ENCODE results near the gene CDV3. TPM values are rescaled to one million over a fixed set of nuclear protein-coding genes. Genes with fewer than 3 reads are reported as not detected.
"Not testable (repeated sequence)": the region's sequence is repeated elsewhere in the genome, so short reads cannot be mapped to it uniquely, and the experiment has no call there.

The CDV3 gene, protein sequence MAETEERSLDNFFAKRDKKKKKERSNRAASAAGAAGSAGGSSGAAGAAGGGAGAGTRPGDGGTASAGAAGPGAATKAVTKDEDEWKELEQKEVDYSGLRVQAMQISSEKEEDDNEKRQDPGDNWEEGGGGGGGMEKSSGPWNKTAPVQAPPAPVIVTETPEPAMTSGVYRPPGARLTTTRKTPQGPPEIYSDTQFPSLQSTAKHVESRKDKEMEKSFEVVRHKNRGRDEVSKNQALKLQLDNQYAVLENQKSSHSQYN
- total RNA-seq, result 10 to 100 TPM; 46.8 to 84.9 (median 78.8) TPM

DNA sequence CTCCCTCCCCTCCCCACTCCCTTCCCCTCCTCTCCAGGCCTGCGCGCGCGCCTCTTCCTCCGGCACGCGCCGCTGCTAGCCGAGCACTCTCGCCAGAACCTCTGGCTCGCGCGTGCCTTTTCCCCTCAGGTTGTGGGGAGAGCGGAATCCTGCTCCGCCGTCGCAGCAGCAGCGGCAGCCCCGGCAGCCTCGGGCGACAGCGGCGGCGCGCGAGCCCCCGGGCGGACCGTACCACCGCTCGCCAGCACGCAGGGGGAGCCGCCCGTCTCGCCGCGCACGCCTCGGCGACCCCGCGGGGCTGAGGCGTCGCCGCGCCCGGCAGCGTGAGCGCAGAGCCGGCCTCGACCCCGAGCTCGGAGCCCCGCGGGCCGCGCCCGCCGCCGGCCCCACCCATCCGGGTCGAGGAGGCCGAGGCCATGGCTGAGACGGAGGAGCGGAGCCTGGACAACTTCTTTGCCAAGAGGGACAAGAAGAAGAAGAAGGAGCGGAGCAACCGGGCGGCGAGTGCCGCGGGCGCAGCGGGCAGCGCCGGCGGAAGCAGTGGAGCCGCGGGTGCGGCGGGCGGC is at the start of gene CDV3:
Gene CDV3, plus strand, starts transcription at position 58 of the 566 bp plus-strand sequence. Its CDS starts 359 bp downstream, at position 417.
- DNase-seq, result no peak
- H3K36me3 ChIP-seq, result peaks cover 0 to 12% (median 3%) of the 10 kb centered on the region in 4 donors
- no peaks in the 10 kb centered on the region for H3K9me3 ChIP-seq
- H3K4me1 ChIP-seq, result peaks cover 12 to 55% (median 34%) of the 10 kb centered on the region in 4 donors
- WGBS, 2 donors (ENCODE audit: low coverage in 1 of 2), result 1% methylated on average over 79 of the region's 81 CpGs; no CpG with 5 or more reads in 1 of the 2 donors
- intact Hi-C loops (cut with DNase I; ENCODE audit: low total_unique reads) (no loop called here), in situ Hi-C loops (cut with MboI; ENCODE audit: low pct_ligation_motif_present in 1 of 4, low pct_unique_long_range_greater_than_20kb in 1 of 4, low sequenced_read_pairs in 3 of 4) (loop anchor here in 1 of 4 donors (10.0 kb wide), 1 partner anchor 109 kb away; no protein-coding TSS in a partner anchor)
- TF ChIP-seq, protein P1, sequence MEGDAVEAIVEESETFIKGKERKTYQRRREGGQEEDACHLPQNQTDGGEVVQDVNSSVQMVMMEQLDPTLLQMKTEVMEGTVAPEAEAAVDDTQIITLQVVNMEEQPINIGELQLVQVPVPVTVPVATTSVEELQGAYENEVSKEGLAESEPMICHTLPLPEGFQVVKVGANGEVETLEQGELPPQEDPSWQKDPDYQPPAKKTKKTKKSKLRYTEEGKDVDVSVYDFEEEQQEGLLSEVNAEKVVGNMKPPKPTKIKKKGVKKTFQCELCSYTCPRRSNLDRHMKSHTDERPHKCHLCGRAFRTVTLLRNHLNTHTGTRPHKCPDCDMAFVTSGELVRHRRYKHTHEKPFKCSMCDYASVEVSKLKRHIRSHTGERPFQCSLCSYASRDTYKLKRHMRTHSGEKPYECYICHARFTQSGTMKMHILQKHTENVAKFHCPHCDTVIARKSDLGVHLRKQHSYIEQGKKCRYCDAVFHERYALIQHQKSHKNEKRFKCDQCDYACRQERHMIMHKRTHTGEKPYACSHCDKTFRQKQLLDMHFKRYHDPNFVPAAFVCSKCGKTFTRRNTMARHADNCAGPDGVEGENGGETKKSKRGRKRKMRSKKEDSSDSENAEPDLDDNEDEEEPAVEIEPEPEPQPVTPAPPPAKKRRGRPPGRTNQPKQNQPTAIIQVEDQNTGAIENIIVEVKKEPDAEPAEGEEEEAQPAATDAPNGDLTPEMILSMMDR (IDR thresholded peaks at IDR 0.05), result no peak
- TF ChIP-seq EP300 (IDR thresholded peaks at IDR 0.05; ENCODE audit: low read depth) (no peak), POLR2AphosphoS5 (IDR thresholded peaks at IDR 0.05) (peak; percentile 86 to 98 (median 96)), POLR2A (IDR thresholded peaks at IDR 0.05) (peak; percentile 79)
- peak within 1 kb of the TSS; percentile 84 to 94 (median 92) for H3K4me3 ChIP-seq
- peak within 1 kb of the TSS; percentile 96 to 100 (median 99) for H3K27ac ChIP-seq
- H3K27me3 ChIP-seq, result no peaks in the 10 kb centered on the region

DNA sequence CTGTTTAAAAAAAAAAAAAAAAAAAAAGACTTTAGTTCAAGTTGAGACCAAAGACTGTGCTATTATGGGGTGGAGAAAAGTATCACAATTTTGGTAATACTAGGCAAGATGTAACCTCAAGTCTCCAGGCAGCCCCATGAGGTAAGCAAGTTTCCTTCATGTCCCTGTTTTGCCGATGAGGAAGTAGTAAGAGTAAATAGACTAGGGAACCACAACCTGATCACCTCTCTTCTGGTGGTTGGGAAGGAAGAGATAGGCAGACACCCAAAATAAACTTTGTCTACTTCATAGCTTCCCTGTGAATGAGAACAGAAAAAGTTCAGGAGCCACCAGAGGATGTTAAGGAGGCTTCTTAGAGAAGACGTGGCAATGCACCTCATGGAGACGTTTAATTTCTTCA is 49.7 kb upstream of the CDV3 start:
- in situ Hi-C loops (cut with MboI; ENCODE audit: low pct_ligation_motif_present in 1 of 4, low pct_unique_long_range_greater_than_20kb in 1 of 4, low sequenced_read_pairs in 3 of 4); intact Hi-C loops (cut with DNase I; ENCODE audit: low total_unique reads); H3K9me3 ChIP-seq; H3K27me3 ChIP-seq; H3K36me3 ChIP-seq; H3K27ac ChIP-seq; DNase-seq; H3K4me3 ChIP-seq: not testable (repeated sequence)
- H3K4me1 ChIP-seq, result peaks cover 0 to 15% (median 11%) of the 10 kb centered on the region in 4 donors
- WGBS, 2 donors (ENCODE audit: low coverage in 1 of 2), result 47 to 63% methylated on average over 3 of the region's 3 CpGs

DNA sequence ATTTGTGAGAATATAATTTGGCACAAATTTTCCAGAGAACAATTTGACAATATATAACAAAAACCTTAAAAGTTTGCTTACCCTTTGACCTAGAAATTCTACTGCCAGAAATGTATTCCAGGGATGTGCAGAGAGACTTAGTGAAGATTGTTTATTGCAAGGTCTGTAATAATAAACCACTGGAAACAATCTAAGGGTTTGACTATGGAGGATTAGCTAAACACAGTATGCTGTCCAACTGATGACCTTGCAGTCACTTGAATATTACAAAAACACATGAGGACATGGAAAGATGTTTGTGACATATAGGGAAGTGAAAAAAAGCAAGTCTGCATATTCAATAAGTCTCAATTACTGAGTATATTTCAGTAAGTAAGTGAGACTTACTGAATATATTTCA is 48.1 kb upstream of the CDV3 start:
- H3K27ac ChIP-seq, result no peak overlapping the region
- no peak overlapping the region for H3K4me3 ChIP-seq
- intact Hi-C loops (cut with DNase I; ENCODE audit: low total_unique reads) (no loop called here), in situ Hi-C loops (cut with MboI; ENCODE audit: low pct_ligation_motif_present in 1 of 4, low pct_unique_long_range_greater_than_20kb in 1 of 4, low sequenced_read_pairs in 3 of 4) (no loop called here)
- no peaks in the 10 kb centered on the region for H3K36me3 ChIP-seq
- peaks cover 0 to 15% (median 11%) of the 10 kb centered on the region in 4 donors for H3K4me1 ChIP-seq
- no peaks in the 10 kb centered on the region for H3K27me3 ChIP-seq
- no peaks in the 10 kb centered on the region for H3K9me3 ChIP-seq
- TF ChIP-seq POLR2A (IDR thresholded peaks at IDR 0.05), result no peak
- no peak for DNase-seq

DNA sequence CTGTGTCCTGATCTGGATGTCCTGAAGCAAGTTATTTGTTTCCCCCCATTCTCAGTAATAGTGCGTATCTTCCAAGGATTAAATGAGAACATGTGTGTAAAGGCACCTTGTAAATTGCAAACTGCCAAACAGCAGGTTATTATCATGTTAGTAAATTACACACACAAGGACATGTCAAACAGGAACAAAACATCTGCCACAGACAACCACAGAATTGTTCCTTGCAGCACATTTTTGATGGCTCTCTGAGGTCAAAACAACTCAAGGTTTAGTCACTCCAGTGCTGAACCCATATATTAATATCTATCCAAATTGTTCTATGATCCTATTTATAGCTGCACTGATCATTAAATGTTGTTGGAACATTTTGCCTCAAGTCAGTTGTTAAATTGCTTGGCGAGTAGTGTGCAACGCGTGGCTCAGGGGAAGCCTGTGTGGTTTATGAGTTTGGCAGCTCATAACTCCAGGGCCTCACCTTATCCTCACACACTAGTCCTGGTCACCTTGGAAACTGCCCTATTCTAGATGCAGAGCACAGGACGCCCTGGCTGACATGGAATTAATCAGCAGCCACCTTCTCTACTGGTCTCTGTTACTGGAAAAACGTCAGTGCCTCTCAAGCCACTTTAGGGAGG is 46.3 kb upstream of the CDV3 start:
- H3K27ac ChIP-seq, result peak overlapping the region in 2 of 4 donors; percentile 3 to 43
- H3K36me3 ChIP-seq, result no peaks in the 10 kb centered on the region
- DNase-seq, result peak; percentile 45
- WGBS, 2 donors (ENCODE audit: low coverage in 1 of 2), result 20 to 26% methylated on average over 1 to 6 of the region's 6 CpGs
- in situ Hi-C loops (cut with MboI; ENCODE audit: low pct_ligation_motif_present in 1 of 4, low pct_unique_long_range_greater_than_20kb in 1 of 4, low sequenced_read_pairs in 3 of 4) (no loop called here), intact Hi-C loops (cut with DNase I; ENCODE audit: low total_unique reads) (no loop called here)
- no peak overlapping the region for H3K4me3 ChIP-seq
- H3K27me3 ChIP-seq, result no peaks in the 10 kb centered on the region
- TF ChIP-seq EP300 (IDR thresholded peaks at IDR 0.05; ENCODE audit: low read depth), result no peak
- TF ChIP-seq, protein P1 (IDR thresholded peaks at IDR 0.05), result no peak
- TF ChIP-seq POLR2AphosphoS5 (IDR thresholded peaks at IDR 0.05), result no peak
- peaks cover 0 to 15% (median 11%) of the 10 kb centered on the region in 4 donors for H3K4me1 ChIP-seq
- H3K9me3 ChIP-seq, result no peaks in the 10 kb centered on the region

DNA sequence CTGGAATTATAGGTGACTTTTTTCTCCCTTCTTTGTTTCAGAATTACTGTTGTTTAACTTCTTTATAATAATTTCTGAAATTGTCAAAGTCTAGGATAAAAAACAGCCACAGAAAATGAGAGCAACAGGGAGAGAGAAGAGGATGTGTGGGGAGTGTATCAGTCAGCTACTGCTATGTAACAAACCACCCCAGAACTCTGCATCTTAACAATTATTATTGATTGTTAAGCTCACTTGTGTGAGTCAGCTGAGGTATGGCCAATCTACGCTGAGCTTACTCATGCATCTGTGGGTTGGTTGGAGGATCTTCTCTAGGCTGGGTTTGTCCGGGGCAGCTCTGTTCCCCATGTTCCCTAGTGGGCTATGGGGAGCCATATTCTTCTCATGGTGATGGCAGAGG is 43.7 kb upstream of the CDV3 start:
- intact Hi-C loops (cut with DNase I; ENCODE audit: low total_unique reads) (no loop called here), in situ Hi-C loops (cut with MboI; ENCODE audit: low pct_ligation_motif_present in 1 of 4, low pct_unique_long_range_greater_than_20kb in 1 of 4, low sequenced_read_pairs in 3 of 4) (no loop called here)
- Histone ChIP-seq H3K4me3 (no peak overlapping the region), H3K36me3 (no peaks in the 10 kb centered on the region), H3K9me3 (no peaks in the 10 kb centered on the region), H3K27me3 (no peaks in the 10 kb centered on the region), H3K4me1 (peaks cover 0 to 14% (median 9%) of the 10 kb centered on the region in 4 donors), H3K27ac (no peak overlapping the region)
- 98% methylated on average over 2 of the region's 2 CpGs; no CpG with 5 or more reads in 1 of the 2 donors for WGBS, 2 donors (ENCODE audit: low coverage in 1 of 2)
- DNase-seq, result no peak
- TF ChIP-seq POLR2AphosphoS5 (IDR thresholded peaks at IDR 0.05) (no peak), EP300 (IDR thresholded peaks at IDR 0.05; ENCODE audit: low read depth) (no peak), POLR2A (IDR thresholded peaks at IDR 0.05) (no peak)
- TF ChIP-seq, protein P1 (IDR thresholded peaks at IDR 0.05), result no peak

Data from transverse colon (tissue), 4 donors.